Large intestine (tissue), 3 donors: Measurements from ENCODE around the gene LIFR. TPM values are rescaled to one million over a fixed set of nuclear protein-coding genes. Genes with fewer than 3 reads are reported as not detected.

Experiments
- DNase-seq, 2 donors: peaks; one replicate each; pipeline versions ENCODE4 v3.0.0 to v3.0.0-alpha.2; 2013
- H3K27ac ChIP-seq: one replicate; pipeline ENCODE4 v1.5.1; 2013; ENCODE audit warnings: low read length
- H3K27me3 ChIP-seq: 2 replicates; pipeline ENCODE4 v1.6.1; 2013; ENCODE audit warnings: low read length; ENCODE audit not compliant: control insufficient read depth, insufficient read depth
- H3K36me3 ChIP-seq: 2 replicates; pipeline ENCODE4 v1.6.1; 2013; ENCODE audit warnings: low read length; ENCODE audit not compliant: control insufficient read depth, insufficient read depth
- H3K4me1 ChIP-seq: one replicate; pipeline ENCODE4 v1.6.1; 2013; ENCODE audit warnings: low read length; ENCODE audit not compliant: control insufficient read depth, insufficient read depth
- H3K4me3 ChIP-seq: one replicate; pipeline ENCODE4 v1.5.1; 2013; ENCODE audit warnings: low read length
- H3K9me3 ChIP-seq: one replicate; pipeline ENCODE4 v1.6.1; 2013; ENCODE audit warnings: mild to moderate bottlenecking, low read depth, low read length, moderate library complexity; ENCODE audit not compliant: control insufficient read depth
- WGBS: methylation state at CpG from one replicate; pipeline ENCODE4 v1.1.5; 2013; ENCODE audit warnings: low lambda C conversion rate; ENCODE audit not compliant: insufficient coverage; 5-methylcytosine and 5-hydroxymethylcytosine counted together
- polyA plus RNA-seq: library from polyadenylated mRNA; unstranded; fragments of 120-200 nt; gene quantifications from one replicate; pipeline ENCODE4 v1.2.1, GENCODE V29; 2013

Gene LIFR
- polyA plus RNA-seq, 1 donor: 23.8 TPM

- Histone ChIP-seq H3K36me3 (no peaks in the 10 kb centered on the region), H3K27me3 (peaks cover 11% of the 10 kb centered on the region), H3K4me1 (no peaks in the 10 kb centered on the region), H3K4me3 (no peak overlapping the region), H3K27ac (no peak overlapping the region), H3K9me3 (no peaks in the 10 kb centered on the region)
- DNase-seq: no peak
- WGBS: no CpG with 5 or more reads among the region's 24 CpGs
These were observed 110.9 kb downstream of the LIFR start for GRCh38 chr5:38445374-38446028.

DNA sequence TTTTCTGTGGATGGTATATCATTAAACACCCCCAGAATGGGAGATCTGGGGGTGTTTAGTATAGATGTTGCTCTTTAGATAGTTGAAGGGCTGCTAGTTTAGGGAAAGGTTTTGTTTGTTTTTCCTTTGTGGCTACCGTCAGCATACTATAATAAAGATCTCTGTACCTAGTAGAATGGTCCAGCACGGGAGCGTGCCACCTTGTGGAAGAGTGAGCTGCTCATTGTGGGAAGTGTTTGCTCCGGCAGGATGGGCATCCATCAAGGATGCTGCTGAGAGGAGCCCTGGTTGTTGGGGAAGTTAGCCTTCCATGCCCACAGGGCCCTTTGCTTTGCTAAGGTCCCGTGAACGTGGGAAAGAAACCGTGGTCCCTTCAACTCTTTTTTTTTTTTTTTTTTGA, 113.1 kb downstream of the LIFR start:
- no peak for DNase-seq
- Histone ChIP-seq H3K4me3 (no peak overlapping the region), H3K27ac (no peak overlapping the region), H3K27me3 (peaks cover 16% of the 10 kb centered on the region), H3K9me3 (no peaks in the 10 kb centered on the region), H3K36me3 (no peaks in the 10 kb centered on the region), H3K4me1 (no peaks in the 10 kb centered on the region)
- no CpG with 5 or more reads among the region's 7 CpGs for WGBS

DNA sequence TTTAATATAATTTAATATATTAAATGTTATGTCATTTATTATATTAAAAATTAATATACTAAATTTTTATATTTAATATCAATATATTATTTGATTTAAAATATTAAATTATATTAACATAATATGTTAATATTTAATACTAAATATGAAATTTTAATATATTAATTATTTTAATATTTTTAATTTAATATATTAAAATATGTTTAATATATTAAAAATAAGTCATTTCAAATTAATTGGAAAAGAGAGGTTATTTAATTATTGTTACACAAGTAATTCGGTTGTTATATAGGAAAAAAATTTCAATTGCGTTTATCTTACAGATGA, 114.2 kb downstream of the LIFR start:
- DNase-seq: no peak
- H3K9me3 ChIP-seq: no peaks in the 10 kb centered on the region
- 100% methylated on average over 2 of the region's 2 CpGs for WGBS
- no peaks in the 10 kb centered on the region for H3K36me3 ChIP-seq
- H3K27ac ChIP-seq: no peak overlapping the region
- H3K4me1 ChIP-seq: no peaks in the 10 kb centered on the region
- H3K4me3 ChIP-seq: no peak overlapping the region
- H3K27me3 ChIP-seq: peaks cover 19% of the 10 kb centered on the region

- Histone ChIP-seq H3K4me1 (no peaks in the 10 kb centered on the region), H3K4me3 (no peak overlapping the region), H3K27ac (no peak overlapping the region), H3K9me3 (no peaks in the 10 kb centered on the region), H3K36me3 (no peaks in the 10 kb centered on the region), H3K27me3 (peaks cover 23% of the 10 kb centered on the region)
- peak; percentile 81 to 87 for DNase-seq
- WGBS: 0% methylated on average over 3 of the region's 9 CpGs
These were observed 114.8 kb downstream of the LIFR start for GRCh38 chr5:38441453-38442246.

GRCh38 chr5:38438757-38439156, 117.7 kb downstream of the LIFR start:
- H3K27ac ChIP-seq: no peak overlapping the region
- 80% methylated on average over 1 of the region's 1 CpG for WGBS
- H3K27me3 ChIP-seq: peaks cover 28% of the 10 kb centered on the region
- no peaks in the 10 kb centered on the region for H3K4me1 ChIP-seq
- no peak overlapping the region for H3K4me3 ChIP-seq
- no peak for DNase-seq
- no peaks in the 10 kb centered on the region for H3K9me3 ChIP-seq
- no peaks in the 10 kb centered on the region for H3K36me3 ChIP-seq

- H3K4me3 ChIP-seq: no peak overlapping the region
- no peak overlapping the region for H3K27ac ChIP-seq
- H3K27me3 ChIP-seq: peaks cover 30% of the 10 kb centered on the region
- H3K36me3 ChIP-seq: no peaks in the 10 kb centered on the region
- no peaks in the 10 kb centered on the region for H3K4me1 ChIP-seq
- no peak for DNase-seq
- H3K9me3 ChIP-seq: no peaks in the 10 kb centered on the region
- WGBS: 80% methylated on average over 2 of the region's 7 CpGs
These were observed 121.3 kb downstream of the LIFR start for GRCh38 chr5:38434966-38435705.

GRCh38 chr5:38433160-38433861, 123.1 kb downstream of the LIFR start:
- Histone ChIP-seq H3K4me1 (no peaks in the 10 kb centered on the region), H3K27ac (peak overlapping the region; percentile 23), H3K4me3 (no peak overlapping the region), H3K36me3 (no peaks in the 10 kb centered on the region), H3K27me3 (peaks cover 23% of the 10 kb centered on the region), H3K9me3 (no peaks in the 10 kb centered on the region)
- DNase-seq: peak in 1 of 2 donors; percentile 24
- 53% methylated on average over 2 of the region's 6 CpGs for WGBS

- H3K36me3 ChIP-seq: no peaks in the 10 kb centered on the region
- no peak overlapping the region for H3K4me3 ChIP-seq
- no peak for DNase-seq
- no peaks in the 10 kb centered on the region for H3K4me1 ChIP-seq
- no CpG with 5 or more reads among the region's 1 CpG for WGBS
- peaks cover 26% of the 10 kb centered on the region for H3K27me3 ChIP-seq
- no peaks in the 10 kb centered on the region for H3K9me3 ChIP-seq
- no peak overlapping the region for H3K27ac ChIP-seq
These were observed 125.1 kb downstream of the LIFR start for GRCh38 chr5:38431242-38431853.

DNA sequence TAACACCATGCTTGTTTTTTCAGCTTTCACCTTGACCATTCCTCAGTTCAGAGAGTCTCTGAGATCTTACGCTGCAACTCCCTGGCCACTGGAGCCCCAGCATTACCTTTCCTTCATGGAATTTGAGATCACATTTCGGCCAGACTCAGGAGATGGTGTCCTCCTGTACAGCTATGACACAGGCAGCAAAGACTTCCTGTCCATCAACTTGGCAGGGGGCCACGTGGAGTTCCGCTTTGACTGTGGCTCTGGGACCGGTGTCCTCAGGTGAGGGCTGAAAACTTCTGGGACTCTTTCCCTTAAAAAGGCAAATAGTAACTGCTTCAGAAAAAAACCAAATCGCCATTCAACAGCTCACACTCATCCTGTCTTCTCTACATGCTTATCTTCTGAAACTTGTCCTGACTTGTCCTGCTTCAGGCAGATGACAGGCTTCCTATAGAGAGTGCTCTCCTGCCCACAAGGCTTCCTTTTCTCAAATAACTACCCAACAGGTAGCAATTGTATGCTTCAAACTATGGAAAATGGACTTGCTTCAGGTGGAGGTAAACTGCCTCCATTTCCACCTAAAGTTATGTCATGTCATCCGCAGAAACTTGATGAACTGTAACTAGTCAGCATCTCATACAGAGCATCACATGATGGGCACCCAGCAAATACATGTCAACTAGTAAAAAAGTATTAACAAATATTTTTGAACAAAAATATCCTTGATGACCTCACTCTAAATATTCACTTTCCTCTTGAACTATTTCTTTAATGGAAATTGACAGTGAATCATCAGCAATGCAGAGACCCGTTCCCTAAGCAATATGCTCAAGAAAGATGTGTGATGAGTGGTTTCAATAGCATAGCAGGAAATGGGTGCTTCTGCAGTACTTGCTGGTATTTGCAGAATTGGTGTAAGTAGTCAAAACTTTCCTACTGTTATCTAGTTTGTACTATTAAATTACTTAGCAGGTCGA, 129.2 kb downstream of the LIFR start:
- H3K27me3 ChIP-seq: peaks cover 16% of the 10 kb centered on the region
- no peaks in the 10 kb centered on the region for H3K36me3 ChIP-seq
- H3K4me3 ChIP-seq: no peak overlapping the region
- no peak for DNase-seq
- no CpG with 5 or more reads among the region's 9 CpGs for WGBS
- H3K4me1 ChIP-seq: no peaks in the 10 kb centered on the region
- H3K9me3 ChIP-seq: no peaks in the 10 kb centered on the region
- no peak overlapping the region for H3K27ac ChIP-seq
